GM21390 (cell line): ENCODE measurements around the gene PLAC1.

Experiments used
- ATAC-seq: cut with Tn5 transposase; IDR thresholded peaks from one replicate; pipeline ENCODE4 v1.9.1; 2021; ENCODE audit not compliant: unreplicated experiment

Gene PLAC1

DNA sequence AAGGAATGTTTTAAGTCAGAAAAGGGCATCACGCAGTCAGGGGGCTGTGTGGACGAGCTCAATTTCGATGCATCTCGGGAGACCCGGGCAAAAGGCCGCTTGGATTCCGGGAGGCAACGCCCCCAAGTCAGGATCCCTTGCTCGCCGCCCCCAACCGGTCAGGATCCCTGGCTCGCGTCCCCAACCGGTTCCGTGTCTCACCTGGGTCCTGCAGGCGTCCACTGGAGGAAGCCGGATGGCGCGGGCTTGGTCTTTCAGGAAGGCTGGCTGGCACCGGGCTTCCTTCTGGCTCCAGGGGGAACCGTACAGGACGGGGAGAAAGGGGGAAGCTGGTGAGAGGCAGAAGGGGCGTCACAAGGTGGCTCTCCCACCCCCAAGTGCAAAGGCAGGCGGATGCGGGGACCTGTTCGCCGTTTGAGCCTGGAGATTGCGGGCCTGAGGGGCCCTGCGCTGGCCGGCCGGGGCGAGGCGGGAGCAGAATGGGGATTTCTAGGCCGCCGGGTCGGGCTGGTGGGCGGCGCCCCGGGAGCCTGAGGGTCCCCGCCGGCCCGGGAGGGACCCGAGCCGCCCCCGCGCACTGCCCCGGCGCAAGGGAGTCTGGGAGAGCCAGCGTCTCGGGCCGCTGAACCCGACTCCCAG is 113.6 kb downstream of the PLAC1 start:
- no peak for ATAC-seq

DNA sequence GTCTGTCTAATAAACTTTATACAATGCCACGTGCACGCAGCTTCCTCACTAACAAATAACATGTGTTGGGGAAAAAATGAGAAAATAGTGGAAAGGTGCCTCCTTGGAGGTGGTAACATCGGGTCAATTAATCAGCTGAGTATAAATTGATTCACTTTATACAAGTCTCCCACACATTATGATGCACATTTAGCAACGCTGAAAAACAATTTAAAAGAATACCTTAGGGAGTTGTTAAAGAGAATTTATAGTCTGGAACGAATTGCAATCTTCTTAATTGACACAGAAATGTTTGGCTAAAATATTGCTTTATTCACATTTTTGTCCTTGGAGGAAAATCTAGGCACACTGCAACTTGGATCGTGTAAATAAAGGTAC is 114.1 kb downstream of the PLAC1 start:
- ATAC-seq, result no peak

DNA sequence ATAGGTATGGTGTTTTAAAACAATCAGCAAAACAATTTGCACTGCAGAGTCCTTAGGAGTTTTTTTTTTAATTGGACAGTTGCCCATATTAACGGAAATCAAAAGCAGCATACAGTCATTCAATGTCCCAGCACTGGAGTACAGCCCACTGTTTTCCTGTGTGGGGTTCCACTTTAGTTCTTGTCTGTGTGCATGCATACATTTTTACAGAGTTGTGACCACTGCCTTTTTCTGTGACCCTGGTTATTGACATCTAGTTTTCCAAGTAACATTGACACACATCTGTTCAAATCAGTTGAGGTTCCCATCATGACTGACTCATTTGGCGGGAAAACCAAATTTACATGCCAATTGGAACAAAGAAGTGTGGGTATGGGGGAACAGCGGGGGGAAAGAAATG is 115.0 kb downstream of the PLAC1 start:
- ATAC-seq, result no peak

GRCh38 chrX:134542485-134542884 is 115.8 kb downstream of the PLAC1 start:
- peak; percentile 54 for ATAC-seq

DNA sequence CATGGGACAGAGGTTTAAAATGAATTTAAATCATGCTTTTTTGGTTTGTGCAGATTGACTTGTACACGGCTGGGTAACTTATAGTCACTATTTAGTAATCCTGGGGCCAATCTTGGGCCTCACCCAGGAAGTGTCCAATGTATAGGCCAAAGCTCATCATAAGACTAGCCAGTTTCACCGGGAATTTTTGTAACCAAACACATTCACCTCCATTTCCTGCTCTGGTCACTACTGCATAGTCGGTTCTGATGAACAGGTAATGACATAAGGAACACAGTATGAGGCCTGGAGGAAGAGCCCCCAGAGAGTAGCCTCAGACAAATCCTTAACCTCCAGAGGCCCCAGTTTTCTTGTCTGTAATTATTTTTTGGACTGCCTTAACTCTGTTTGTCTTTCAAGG is 116.4 kb downstream of the PLAC1 start:
- no peak for ATAC-seq

DNA sequence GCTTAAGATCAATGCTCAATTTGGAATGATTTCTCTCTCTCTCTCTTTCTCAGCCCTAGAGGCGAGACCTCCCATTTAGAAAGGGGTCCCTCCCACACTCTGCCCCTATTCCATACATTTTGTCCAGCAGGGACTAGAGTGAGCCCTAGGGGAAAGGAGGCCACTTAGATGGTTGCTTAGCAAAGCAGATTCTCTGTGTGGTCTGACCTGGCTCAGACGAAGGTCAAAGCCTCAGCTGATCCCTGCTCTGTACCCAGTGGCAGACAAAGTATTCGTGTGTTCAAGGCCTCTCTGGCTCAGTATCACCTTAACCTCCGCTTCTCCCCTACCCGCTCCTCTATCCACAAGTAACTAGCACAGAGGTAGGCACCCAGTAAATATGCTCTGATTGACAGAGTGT is 120.0 kb downstream of the PLAC1 start:
- no peak for ATAC-seq

- ATAC-seq, result no peak
Measured at GRCh38 chrX:134537179-134537955, 120.9 kb downstream of the PLAC1 start.

DNA sequence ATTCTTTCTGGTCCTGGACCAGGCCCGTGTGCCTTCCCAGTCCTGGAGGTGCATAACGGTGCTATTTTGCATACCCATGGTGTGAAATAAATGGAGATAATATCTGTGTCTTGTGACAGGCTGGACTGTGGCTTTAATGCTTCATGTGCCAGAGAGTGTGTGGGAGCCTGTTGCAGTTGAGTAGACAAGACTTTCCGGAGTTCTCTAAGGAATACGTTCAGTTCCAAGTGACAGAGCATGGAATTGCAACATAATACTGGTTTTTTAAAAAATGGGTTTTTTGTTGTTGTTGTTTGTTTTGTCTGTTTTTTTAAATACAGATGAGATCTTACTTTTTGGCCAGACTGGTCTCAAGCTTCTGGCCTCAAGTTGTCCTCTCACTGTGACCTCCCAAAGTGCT is 124.3 kb downstream of the PLAC1 start:
- ATAC-seq, result no peak

DNA sequence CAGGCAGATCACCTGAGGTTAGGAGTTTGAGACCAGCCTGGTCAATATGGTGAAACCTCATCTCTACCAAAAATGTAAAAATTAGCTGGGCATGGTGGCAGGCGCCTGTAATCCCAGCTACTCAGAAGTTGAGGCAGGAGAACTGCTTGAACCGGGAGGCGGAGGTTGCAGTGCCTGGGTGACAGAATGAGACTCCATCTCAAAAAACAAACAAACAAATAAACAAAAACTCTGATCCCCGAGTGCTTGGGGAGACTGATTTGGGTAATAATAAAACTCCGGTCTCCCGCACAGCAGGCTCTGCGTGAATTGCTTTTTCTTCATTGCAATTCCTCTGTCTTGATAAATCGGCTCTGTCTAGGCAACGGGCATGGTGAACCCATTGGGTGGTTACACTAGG is 124.9 kb downstream of the PLAC1 start:
- no peak for ATAC-seq

DNA sequence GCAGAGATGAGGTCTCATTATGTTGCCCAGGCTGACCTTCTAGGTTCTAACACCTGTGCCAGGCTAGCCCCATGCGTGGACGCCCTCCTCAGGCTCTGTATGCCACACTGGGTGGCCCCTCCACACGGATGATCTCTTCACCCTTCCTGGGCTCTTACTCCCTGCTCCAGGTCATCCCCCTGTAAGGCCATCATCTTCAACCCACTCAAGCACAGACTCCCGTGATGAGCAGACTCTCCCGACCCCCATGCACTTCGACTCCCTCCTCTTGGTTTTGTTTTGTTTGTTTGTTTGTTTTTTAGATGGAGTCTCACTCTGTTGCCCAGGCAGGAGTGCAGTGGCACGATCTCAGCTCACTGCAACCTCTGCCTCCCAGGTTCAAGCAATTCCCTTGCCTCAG is 127.4 kb downstream of the PLAC1 start:
- no peak for ATAC-seq

DNA sequence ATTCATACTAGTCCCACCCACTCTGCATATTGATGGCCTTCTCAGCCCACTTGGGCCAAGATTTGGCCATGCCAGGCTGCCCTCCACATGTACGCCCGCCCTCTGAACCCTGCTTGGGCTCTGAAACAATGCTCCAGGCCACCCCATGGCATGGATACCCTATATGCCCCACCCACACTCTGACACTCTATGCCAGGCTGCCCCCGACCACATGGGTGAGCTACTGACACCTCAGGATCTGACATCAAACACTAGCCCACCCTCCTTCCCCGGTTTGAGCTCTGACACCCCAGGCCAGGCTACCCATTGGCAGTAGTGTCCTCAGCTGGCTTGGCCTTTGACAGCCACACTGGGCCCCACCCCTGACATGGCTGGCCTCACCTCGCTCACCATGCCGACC is 128.8 kb downstream of the PLAC1 start:
- no peak for ATAC-seq

- no peak for ATAC-seq
Measured at GRCh38 chrX:134528960-134529359, 129.3 kb downstream of the PLAC1 start.

DNA sequence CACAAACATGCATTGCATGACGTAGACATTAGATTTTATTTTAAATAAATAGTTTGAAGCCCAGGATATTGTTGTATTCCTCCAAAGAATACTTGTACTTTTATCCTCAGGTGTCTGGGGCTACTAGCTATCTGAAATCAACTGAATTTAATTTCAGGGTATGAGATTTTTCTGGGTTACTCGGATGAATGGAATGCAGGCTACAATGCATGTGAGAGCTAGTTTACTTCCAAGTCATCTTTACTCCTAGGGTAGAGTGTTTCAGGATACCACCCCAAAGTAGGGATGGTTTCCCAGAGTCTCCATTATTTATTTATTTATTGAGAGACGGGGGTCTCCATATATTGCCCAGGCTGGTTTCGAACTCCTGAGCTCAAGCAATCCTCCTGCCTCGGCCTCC is 131.9 kb downstream of the PLAC1 start:
- ATAC-seq, result no peak

DNA sequence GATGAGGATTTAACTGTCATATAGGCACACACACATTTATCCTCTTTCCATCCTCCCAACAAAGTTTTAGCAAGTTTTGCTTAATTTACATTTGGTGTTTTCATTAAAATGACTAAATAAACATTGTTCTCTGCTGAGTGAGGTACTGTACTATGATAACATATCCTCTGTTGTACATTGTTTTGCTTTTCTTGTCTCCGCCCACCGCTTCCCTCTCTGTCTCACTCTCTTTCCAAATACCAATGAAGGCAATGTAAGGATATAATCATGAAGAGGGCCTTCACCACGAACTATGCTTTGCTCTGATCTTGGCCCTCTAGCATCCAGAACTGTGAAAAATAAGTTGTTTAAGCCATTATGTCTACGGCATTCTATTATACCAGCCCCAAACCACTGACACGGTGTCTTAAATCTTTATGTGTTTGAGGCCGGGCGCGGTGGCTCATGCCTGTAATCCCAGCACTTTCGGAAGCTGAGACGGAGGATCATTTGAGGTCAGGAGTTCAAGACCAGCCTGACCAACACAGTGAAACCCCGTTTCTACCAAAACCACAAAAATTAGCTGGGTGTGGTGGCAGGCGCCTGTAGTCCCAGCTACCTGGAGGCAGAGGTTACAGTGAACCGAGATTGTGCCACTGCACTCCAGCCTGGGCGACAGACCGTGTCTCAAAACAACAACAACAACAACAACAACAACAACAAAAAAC is 133.0 kb downstream of the PLAC1 start:
- no peak for ATAC-seq

DNA sequence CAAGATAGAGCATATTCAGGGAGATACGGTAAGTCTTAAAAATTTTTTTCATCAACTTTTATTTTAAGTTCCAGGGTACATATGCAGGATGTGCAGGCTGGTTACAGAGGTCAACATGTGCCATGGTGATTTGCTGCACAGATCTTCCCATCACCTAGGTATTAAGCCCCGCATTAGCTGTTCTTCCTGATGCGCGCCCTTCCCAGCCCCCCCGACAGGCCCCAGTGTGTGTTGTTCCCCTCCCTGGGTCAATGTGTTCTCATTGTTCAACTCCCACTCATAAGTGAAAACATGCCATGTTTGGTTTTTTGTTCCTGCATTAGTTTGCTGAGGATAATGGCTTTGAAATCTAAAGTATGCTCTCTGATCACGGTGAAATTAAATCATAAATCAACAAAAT is 134.1 kb downstream of the PLAC1 start:
- no peak for ATAC-seq

- no peak for ATAC-seq
Measured at GRCh38 chrX:134520860-134521390, 137.3 kb downstream of the PLAC1 start.
